Ovary (tissue), 9 donors: Measurements from ENCODE around the gene SCN5A. TPM values are rescaled to one million over a fixed set of nuclear protein-coding genes. Genes with fewer than 3 reads are reported as not detected.

Experiments used
- DNase-seq, 5 donors: peaks; one replicate each; pipeline ENCODE4 v3.0.0-alpha.2; 2019 to 2020
- H3K27ac ChIP-seq, 2 donors: fragments of 200-600 bp; one replicate each; pipeline versions ENCODE4 v1.5.1 to v1.8.0; 2019 to 2022
- H3K27me3 ChIP-seq: fragments of 200-600 bp; one replicate; pipeline ENCODE4 v1.8.0; 2022
- H3K36me3 ChIP-seq: fragments of 200-600 bp; sonication (generic); one replicate; pipeline ENCODE4 v1.5.1; 2019
- H3K4me1 ChIP-seq: one replicate; pipeline ENCODE4 v1.8.1; 2013; ENCODE audit warnings: mild to moderate bottlenecking, moderate library complexity; ENCODE audit not compliant: insufficient read depth
- H3K4me3 ChIP-seq: fragments of 200-600 bp; sonication (generic); one replicate; pipeline ENCODE4 v1.5.1; 2017
- H3K9me3 ChIP-seq, 2 donors: fragments of 200-600 bp in 1 of 2; sonication (generic) in 1 of 2; one replicate each; pipeline versions ENCODE4 v1.5.1 to v1.8.1; 2013 to 2019; ENCODE audit warnings: mild to moderate bottlenecking in 1 of 2, moderate library complexity in 1 of 2
- CTCF ChIP-seq, 3 donors: fragments of 450-650 bp in 2 of 3; fragments of 200-600 bp in 1 of 3; IDR thresholded peaks; one replicate each; pipeline versions ENCODE4 v1.5.1 to v1.8.0; 2016 to 2022; ENCODE audit warnings: antibody characterized with exemption in 3 of 3, mild to moderate bottlenecking in 1 of 3
- EP300 ChIP-seq: sonication (generic); formaldehyde crosslinking; IDR thresholded peaks from one replicate; pipeline ENCODE4 v1.6.1; 2017; ENCODE audit warnings: antibody characterized with exemption
- POLR2A ChIP-seq: fragments of 450-650 bp; IDR thresholded peaks from one replicate; pipeline ENCODE4 v1.6.1; 2017; ENCODE audit warnings: antibody characterized with exemption, mild to moderate bottlenecking, moderate library complexity
- WGBS, 3 donors: extraction: QIAGEN DNeasy Blood & Tissue Kit in 1 of 3; methylation state at CpG; one replicate each; pipeline versions ENCODE4 v1.1.5 to v1.1.7; 2013 to 2017; 5-methylcytosine and 5-hydroxymethylcytosine counted together
- intact Hi-C, 4 donors: fragments of 100-400 bp; cut with DNase I; formaldehyde crosslinking; loops; one replicate each; pipeline versions ENCODE4 v1.11.0 to v1.15.1; 2022 to 2023
- polyA plus RNA-seq, 2 donors: library from polyadenylated mRNA; stranded (reverse); fragments of 200-250 nt in 1 of 2; fragments of 350-450 nt in 1 of 2; fragmentation: Illumina TruSeq in 1 of 2; extraction: RNeasy Lipid Tissue Mini Kit (QIAGEN cat#74804) in 1 of 2; gene quantifications; one replicate each; pipeline ENCODE4 v1.2.3, GENCODE V29; 2013 to 2014
- total RNA-seq, 7 donors: library from RNA; depleted of rRNA in 2 of 7; stranded (reverse); fragments of >200 nt in 2 of 7; fragmentation: NEBNext Ultra II Directional in 3 of 7; extraction: Animal tissue kit (Norgen Biotek cat#: 25700) in 3 of 7; gene quantifications; one replicate each; pipeline versions ENCODE4 v1.1.0 to v1.2.4, GENCODE V29; 2016 to 2023
- donor health status: DM: no; HTN: no; CAD: no; lungs with moderate emphysema.
- donor health status: DM: no; HTN: no; CAD: no.
- donor health status: Bipolar disorder and iron deficiency.
- donor health status: DM: yes; HTN: yes; CAD: no.
- donor health status: DM: no; HTN: no; CAD: no.
- donor health status: DM: yes; HTN: yes; CAD: no.

SCN5A gene
- total and polyA plus RNA-seq, 9 donors, result 0.67 to 4.7 (median 2.1) TPM

- TF ChIP-seq EP300 (no peak), POLR2A (no peak), CTCF (IDR thresholded peaks at IDR 0.05) (no peak)
- H3K4me1 ChIP-seq, result no peaks in the 10 kb centered on the region
- no peaks in the 10 kb centered on the region for H3K9me3 ChIP-seq
- intact Hi-C loops, result no loop called here
- no peaks in the 10 kb centered on the region for H3K27me3 ChIP-seq
- H3K4me3 ChIP-seq, result no peak overlapping the region
- DNase-seq, result no peak
- H3K36me3 ChIP-seq, result no peaks in the 10 kb centered on the region
- WGBS, 3 donors, result 75 to 81% (median 77%) methylated on average over 13 of the region's 13 CpGs
- no peak overlapping the region for H3K27ac ChIP-seq
Observed at GRCh38 chr3:38533285-38533976, 116.1 kb downstream of the SCN5A start.

GRCh38 chr3:38532529-38532928 lies 117.0 kb downstream of the SCN5A start:
- H3K4me1 ChIP-seq, result no peaks in the 10 kb centered on the region
- 60 to 87% (median 81%) methylated on average over 3 of the region's 3 CpGs for WGBS, 3 donors
- intact Hi-C loops, result no loop called here
- no peak overlapping the region for H3K4me3 ChIP-seq
- TF ChIP-seq CTCF (IDR thresholded peaks at IDR 0.05) (no peak), POLR2A (no peak), EP300 (no peak)
- H3K9me3 ChIP-seq, result no peaks in the 10 kb centered on the region
- no peaks in the 10 kb centered on the region for H3K36me3 ChIP-seq
- H3K27me3 ChIP-seq, result no peaks in the 10 kb centered on the region
- H3K27ac ChIP-seq, result no peak overlapping the region
- no peak for DNase-seq

- no peak for DNase-seq
- Histone ChIP-seq H3K4me3 (no peak overlapping the region), H3K27me3 (no peaks in the 10 kb centered on the region), H3K9me3 (no peaks in the 10 kb centered on the region), H3K36me3 (no peaks in the 10 kb centered on the region), H3K27ac (no peak overlapping the region), H3K4me1 (no peaks in the 10 kb centered on the region)
- intact Hi-C loops, result loop anchor here in 3 of 4 donors (10.0 kb wide), 3 partner anchors 126 to 506 kb away; no protein-coding TSS in a partner anchor
- WGBS, 3 donors, result 63 to 100% (median 93%) methylated on average over 1 of the region's 1 CpG
- no peak for TF ChIP-seq EP300
- no peak for TF ChIP-seq CTCF (IDR thresholded peaks at IDR 0.05)
- TF ChIP-seq POLR2A, result no peak
Observed at GRCh38 chr3:38528457-38528856, 121.0 kb downstream of the SCN5A start.

- intact Hi-C loops, result loop anchor here in 3 of 4 donors (10.0 kb wide), 3 partner anchors 128 to 508 kb away; no protein-coding TSS in a partner anchor
- no peaks in the 10 kb centered on the region for H3K9me3 ChIP-seq
- WGBS, 3 donors, result 97 to 98% (median 98%) methylated on average over 14 of the region's 14 CpGs
- TF ChIP-seq EP300 (no peak), POLR2A (no peak), CTCF (IDR thresholded peaks at IDR 0.05) (no peak)
- H3K4me3 ChIP-seq, result no peak overlapping the region
- H3K36me3 ChIP-seq, result no peaks in the 10 kb centered on the region
- H3K27me3 ChIP-seq, result no peaks in the 10 kb centered on the region
- no peaks in the 10 kb centered on the region for H3K4me1 ChIP-seq
- no peak overlapping the region for H3K27ac ChIP-seq
- DNase-seq, result no peak
Observed at GRCh38 chr3:38526792-38527191, 122.7 kb downstream of the SCN5A start.
